Activated CD4-positive, alpha-beta memory T cell treated with anti-CD3 and anti-CD28 coated beads for 36 hours (primary cell): ENCODE data around the gene SYNGR2. TPM values are rescaled to one million over a fixed set of nuclear protein-coding genes. Genes with fewer than 3 reads are reported as not detected.
A peak's percentile ranks its signal among the peaks of the same experiment; 100 is the strongest.

Experiments used
- CTCF ChIA-PET: fragments of 350-600 bp; sonication (Branson Sonifier 250); formaldehyde crosslinking; loops from one replicate; lab custom pipeline; 2021; ENCODE audit warnings: antibody characterized with exemption, inconsistent platforms; lab: Charles Lee
- POLR2A ChIA-PET: fragments of 350-600 bp; sonication (Branson Sonifier 250); formaldehyde crosslinking; loops from one replicate; lab custom pipeline; 2021; ENCODE audit warnings: antibody characterized with exemption; lab: Charles Lee
- DNase-seq: peaks from one replicate; pipeline ENCODE4 v3.0.0-alpha.2; 2020
- H3K27ac Mint-ChIP-seq: one replicate; pipeline ENCODE4 v1.8.0; 2021; ENCODE audit warnings: mixed read lengths
- H3K27me3 Mint-ChIP-seq: one replicate; pipeline ENCODE4 v1.8.0; 2021; ENCODE audit warnings: mixed read lengths
- H3K36me3 Mint-ChIP-seq: one replicate; pipeline ENCODE4 v1.8.0; 2021; ENCODE audit warnings: mixed read lengths
- H3K4me1 Mint-ChIP-seq: one replicate; pipeline ENCODE4 v1.8.0; 2021; ENCODE audit warnings: low read depth, mixed read lengths
- H3K4me3 Mint-ChIP-seq: one replicate; pipeline ENCODE4 v1.8.0; 2021; ENCODE audit warnings: mild to moderate bottlenecking, mixed read lengths
- H3K9me3 Mint-ChIP-seq: one replicate; pipeline ENCODE4 v1.8.0; 2021; ENCODE audit warnings: mixed read lengths
- intact Hi-C: fragments of 100-400 bp; cut with micrococcal nuclease; formaldehyde crosslinking; loops from one replicate; pipeline ENCODE4 v1.15.1; 2023
- total RNA-seq, 2 experiments: library from RNA; stranded (reverse); gene quantifications; one replicate each; pipeline ENCODE4 v1.2.3, GENCODE V29; 2021

The SYNGR2 gene
- total RNA-seq, 2 experiments from 2014 or later = 79.2 to 87.7 TPM

DNA sequence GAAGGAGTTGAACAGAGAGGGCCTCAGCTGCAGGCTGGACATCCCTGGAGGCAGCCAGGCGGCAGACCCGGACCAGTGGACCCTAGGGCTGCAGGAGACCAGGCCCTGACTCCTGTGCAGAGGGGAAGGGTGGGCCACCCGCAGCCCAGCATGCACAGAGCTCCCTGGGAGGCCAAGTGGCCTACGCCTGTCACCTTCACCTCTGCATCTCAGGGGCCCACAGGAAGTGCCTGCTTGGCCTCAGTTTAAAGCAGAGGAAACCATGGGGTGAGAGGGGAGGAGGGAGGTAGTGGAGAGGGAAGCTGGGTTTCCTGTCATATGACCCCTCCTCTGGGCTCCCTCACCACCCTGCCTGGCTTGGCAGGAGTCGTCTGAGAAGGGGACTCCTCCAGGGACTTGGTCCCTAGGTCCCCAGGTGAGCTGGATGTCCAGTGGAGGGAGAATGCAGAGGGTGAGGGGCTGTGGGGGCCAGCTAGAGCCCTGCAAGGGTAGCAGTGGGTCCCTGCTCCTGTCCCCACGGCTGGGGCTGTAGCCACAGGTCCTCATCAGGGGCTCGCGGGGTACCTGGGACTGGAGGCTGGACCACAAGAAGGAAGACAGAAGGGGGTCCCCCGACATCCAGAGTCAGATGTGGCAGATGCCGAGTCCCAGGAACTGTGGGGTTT is 37.8 kb upstream of the SYNGR2 start, which contains the start of gene TMC8:
TSS of gene TMC8 (plus strand) at position 335 of the 665 bp plus-strand sequence. CDS start 818 bp downstream, outside the sequence.
- Mint-ChIP-seq H3K4me3 (peak within 1 kb of the TSS; percentile 97), H3K36me3 (peaks cover 51% of the 10 kb centered on the region), H3K27me3 (no peaks in the 10 kb centered on the region), H3K27ac (peak within 1 kb of the TSS; percentile 95), H3K4me1 (peaks cover 51% of the 10 kb centered on the region), H3K9me3 (no peaks in the 10 kb centered on the region)
- peak; percentile 89 for DNase-seq
- intact Hi-C loops = loop anchor here (1.0 to 5.0 kb wide), 3 partner anchors 10 to 57 kb away; partner anchors contain the start of genes AFMID, SYNGR2 and TK1
- CTCF ChIA-PET = interaction anchor here (1.0 to 2.2 kb wide), 8 partner anchors 8 to 45 kb away, joined by 3 to 15 read pairs (median 4); no protein-coding TSS in a partner anchor
- POLR2A ChIA-PET = interaction anchor here (0.7 to 1.6 kb wide), 6 partner anchors 8 to 172 kb away, joined by 3 to 5 read pairs (median 4); partner anchors contain the start of gene TNRC6C

DNA sequence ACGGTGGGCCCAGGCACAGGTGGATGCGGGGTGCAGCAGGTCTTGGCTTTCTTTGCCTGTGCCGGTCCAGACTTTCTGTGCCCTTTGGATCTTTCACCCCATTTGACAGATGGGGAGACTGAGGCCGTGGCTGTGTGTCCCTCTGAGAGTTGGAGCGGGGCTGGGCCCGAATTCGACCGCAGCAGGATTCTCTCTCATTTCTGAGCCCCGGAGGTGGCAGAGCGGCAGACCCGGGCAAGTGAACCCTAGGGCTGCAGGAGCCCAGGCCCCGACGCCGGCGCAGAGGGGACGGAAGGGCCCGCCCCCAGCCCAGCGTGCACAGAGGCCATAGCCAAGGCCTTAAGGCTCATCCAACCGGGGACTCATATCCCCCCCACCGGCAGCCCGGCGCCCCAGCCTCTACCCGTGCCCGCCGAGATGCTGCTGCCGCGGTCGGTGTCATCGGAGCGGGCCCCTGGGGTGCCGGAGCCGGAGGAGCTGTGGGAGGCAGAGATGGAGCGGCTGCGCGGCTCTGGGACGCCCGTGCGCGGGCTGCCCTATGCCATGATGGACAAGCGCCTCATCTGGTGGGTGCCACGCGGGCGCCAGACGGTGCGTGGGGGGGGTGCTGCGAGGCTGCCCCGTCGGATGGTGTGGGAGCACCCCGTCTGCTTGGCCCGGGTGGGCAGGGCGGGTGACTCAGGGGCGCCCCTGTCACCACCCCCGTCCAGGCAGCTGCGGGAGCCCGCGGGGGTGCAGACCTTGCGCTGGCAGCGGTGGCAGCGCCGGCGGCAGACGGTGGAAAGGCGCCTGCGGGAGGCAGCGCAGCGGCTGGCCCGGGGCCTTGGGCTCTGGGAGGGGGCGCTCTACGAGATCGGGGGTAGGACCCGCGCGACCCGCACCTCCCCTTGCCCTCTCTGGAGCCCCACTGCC is 37.0 kb upstream of the SYNGR2 start:
- H3K9me3 Mint-ChIP-seq = no peaks in the 10 kb centered on the region

GRCh38 chr17:78132084-78132676 is 36.2 kb upstream of the SYNGR2 start:
- Mint-ChIP-seq H3K9me3 (no peaks in the 10 kb centered on the region), H3K27me3 (no peaks in the 10 kb centered on the region), H3K27ac (peak overlapping the region; percentile 54), H3K4me1 (peaks cover 58% of the 10 kb centered on the region), H3K36me3 (peaks cover 58% of the 10 kb centered on the region), H3K4me3 (peak overlapping the region; percentile 65)
- DNase-seq = peak; percentile 78
- ChIA-PET CTCF (interaction anchor here (0.7 to 6.6 kb wide), 4 partner anchors 9 to 47 kb away, joined by 3 to 99 read pairs (median 4); partner anchors contain the start of gene TMC6), POLR2A (interaction anchor here (1.1 to 1.6 kb wide), 2 partner anchors 10 to 37 kb away, joined by 3 to 5 read pairs; no protein-coding TSS in a partner anchor)
- intact Hi-C loops = loop anchor here (5.0 kb wide), 2 partner anchors 35 to 55 kb away; partner anchors contain the start of genes AFMID, SYNGR2 and TK1

More for the DNA sequence above, 37.0 kb upstream of the SYNGR2 start:
- ChIA-PET CTCF (interaction anchor here (0.7 to 2.2 kb wide), 7 partner anchors 9 to 46 kb away, joined by 3 to 15 read pairs (median 4); no protein-coding TSS in a partner anchor), POLR2A (interaction anchor here (1.1 to 1.6 kb wide), 3 partner anchors 10 to 173 kb away, joined by 3 to 5 read pairs (median 4); partner anchors contain the start of gene TNRC6C)
- H3K4me1 Mint-ChIP-seq = peaks cover 54% of the 10 kb centered on the region
- no peaks in the 10 kb centered on the region for H3K27me3 Mint-ChIP-seq
- intact Hi-C loops = loop anchor here (5.0 kb wide), 2 partner anchors 36 to 56 kb away; partner anchors contain the start of genes AFMID, SYNGR2 and TK1
- H3K4me3 Mint-ChIP-seq = peak overlapping the region; percentile 97
- H3K36me3 Mint-ChIP-seq = peaks cover 55% of the 10 kb centered on the region
- H3K27ac Mint-ChIP-seq = peak overlapping the region; percentile 95
- DNase-seq = peak; percentile 69

GRCh38 chr17:78132767-78133178 is 35.6 kb upstream of the SYNGR2 start:
- H3K27me3 Mint-ChIP-seq = no peaks in the 10 kb centered on the region
- POLR2A ChIA-PET = interaction anchor here (1.5 kb wide), 2 partner anchors 10 to 54 kb away, joined by 3 to 7 read pairs; partner anchors contain the start of genes AFMID and TK1
- H3K4me3 Mint-ChIP-seq = peak overlapping the region; percentile 65
- H3K27ac Mint-ChIP-seq = peak overlapping the region; percentile 54
- peaks cover 63% of the 10 kb centered on the region for H3K4me1 Mint-ChIP-seq
- peaks cover 57% of the 10 kb centered on the region for H3K36me3 Mint-ChIP-seq
- no peaks in the 10 kb centered on the region for H3K9me3 Mint-ChIP-seq
- DNase-seq = no peak
- intact Hi-C loops = loop anchor here (5.0 kb wide), 2 partner anchors 35 to 55 kb away; partner anchors contain the start of genes AFMID, SYNGR2 and TK1
- CTCF ChIA-PET = interaction anchor here (1.1 to 6.6 kb wide), 3 partner anchors 9 to 19 kb away, joined by 5 to 99 read pairs (median 60); partner anchors contain the start of gene TMC6

GRCh38 chr17:78133179-78133951 is 35.0 kb upstream of the SYNGR2 start:
- peak overlapping the region; percentile 65 for H3K4me3 Mint-ChIP-seq
- no peaks in the 10 kb centered on the region for H3K9me3 Mint-ChIP-seq
- DNase-seq = no peak
- ChIA-PET POLR2A (interaction anchor here (0.9 to 1.8 kb wide), 4 partner anchors 8 to 53 kb away, joined by 3 to 7 read pairs (median 5); partner anchors contain the start of genes AFMID and TK1), CTCF (interaction anchor here (1.0 to 6.6 kb wide), 10 partner anchors 9 to 289 kb away, joined by 3 to 99 read pairs (median 7); partner anchors contain the start of genes AFMID, TK1 and TMC6)
- intact Hi-C loops = loop anchor here (5.0 kb wide), 2 partner anchors 34 to 54 kb away; partner anchors contain the start of genes AFMID, SYNGR2 and TK1
- peak overlapping the region; percentile 54 for H3K27ac Mint-ChIP-seq
- peaks cover 56% of the 10 kb centered on the region for H3K36me3 Mint-ChIP-seq
- H3K4me1 Mint-ChIP-seq = peaks cover 68% of the 10 kb centered on the region
- no peaks in the 10 kb centered on the region for H3K27me3 Mint-ChIP-seq

DNA sequence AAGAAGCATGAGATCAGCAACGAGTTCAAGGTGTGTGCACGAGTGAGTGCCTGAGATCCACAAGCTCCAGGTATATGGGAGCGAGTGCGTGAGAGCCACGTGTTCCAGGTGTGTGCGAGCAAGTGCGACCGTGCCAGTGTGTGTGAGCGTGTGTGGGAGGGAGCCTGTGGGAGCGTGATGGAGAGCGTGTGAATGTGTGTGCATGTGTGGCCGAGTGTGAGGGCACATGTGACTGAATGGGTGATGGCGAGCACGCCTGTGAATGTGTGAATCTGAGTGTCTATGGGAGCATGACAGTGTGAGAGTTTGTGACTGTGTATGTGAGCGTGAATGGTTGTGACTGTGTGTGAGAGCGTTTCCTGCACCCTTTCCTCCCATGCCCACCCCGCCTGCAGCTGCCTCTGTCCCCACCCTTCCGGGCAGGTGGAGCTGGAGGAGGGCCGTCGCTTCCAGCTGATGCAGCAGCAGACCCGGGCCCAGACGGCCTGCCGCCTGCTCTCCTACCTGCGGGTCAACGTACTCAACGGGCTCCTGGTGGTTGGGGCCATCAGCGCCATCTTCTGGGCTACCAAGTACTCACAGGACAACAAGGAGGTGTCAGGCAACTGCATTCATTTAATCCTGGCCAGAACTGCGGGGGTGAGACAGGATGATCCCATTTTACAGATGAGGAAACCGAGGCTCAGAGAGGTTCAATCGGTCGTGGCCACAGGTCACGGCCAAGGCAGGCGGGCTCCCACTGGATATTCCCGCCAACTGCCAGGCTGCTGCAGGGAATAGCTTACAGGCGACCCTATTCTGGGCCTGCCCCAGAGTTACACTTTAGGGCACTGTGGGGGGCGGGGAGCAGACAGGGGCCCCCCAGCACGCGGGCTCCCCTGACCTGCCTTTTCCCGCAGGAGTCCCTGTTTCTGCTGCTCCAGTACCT is 34.1 kb upstream of the SYNGR2 start:
- Mint-ChIP-seq H3K27ac (peak overlapping the region; percentile 54), H3K27me3 (no peaks in the 10 kb centered on the region), H3K4me3 (peak overlapping the region; percentile 65), H3K36me3 (peaks cover 58% of the 10 kb centered on the region), H3K4me1 (peaks cover 70% of the 10 kb centered on the region), H3K9me3 (no peaks in the 10 kb centered on the region)
- POLR2A ChIA-PET = interaction anchor here (0.9 to 1.8 kb wide), 5 partner anchors 8 to 52 kb away, joined by 3 to 7 read pairs (median 3); partner anchors contain the start of genes AFMID and TK1
- intact Hi-C loops = loop anchor here (1.0 to 5.0 kb wide), 4 partner anchors 13 to 53 kb away; partner anchors contain the start of genes AFMID, SYNGR2 and TK1
- CTCF ChIA-PET = interaction anchor here (1.0 to 6.6 kb wide), 13 partner anchors 8 to 288 kb away, joined by 3 to 99 read pairs (median 5); partner anchors contain the start of genes AFMID, TK1 and TMC6
- DNase-seq = peak; percentile 87

- intact Hi-C loops = loop anchor here (1.0 to 5.0 kb wide), 4 partner anchors 14 to 52 kb away; partner anchors contain the start of genes AFMID, SYNGR2 and TK1
- no peaks in the 10 kb centered on the region for H3K9me3 Mint-ChIP-seq
- no peaks in the 10 kb centered on the region for H3K27me3 Mint-ChIP-seq
- ChIA-PET CTCF (interaction anchor here (0.9 to 6.6 kb wide), 12 partner anchors 10 to 287 kb away, joined by 3 to 99 read pairs (median 6); partner anchors contain the start of genes AFMID, TK1 and TMC6), POLR2A (interaction anchor here (0.6 to 1.8 kb wide), 5 partner anchors 10 to 34 kb away, joined by 3 to 7 read pairs (median 3); partner anchors contain the start of gene SYNGR2)
- H3K36me3 Mint-ChIP-seq = peaks cover 61% of the 10 kb centered on the region
- no peak for DNase-seq
- H3K4me3 Mint-ChIP-seq = no peak overlapping the region
- peaks cover 67% of the 10 kb centered on the region for H3K4me1 Mint-ChIP-seq
- peak overlapping the region; percentile 5 for H3K27ac Mint-ChIP-seq
Observed at GRCh38 chr17:78134899-78135385, 33.4 kb upstream of the SYNGR2 start.

DNA sequence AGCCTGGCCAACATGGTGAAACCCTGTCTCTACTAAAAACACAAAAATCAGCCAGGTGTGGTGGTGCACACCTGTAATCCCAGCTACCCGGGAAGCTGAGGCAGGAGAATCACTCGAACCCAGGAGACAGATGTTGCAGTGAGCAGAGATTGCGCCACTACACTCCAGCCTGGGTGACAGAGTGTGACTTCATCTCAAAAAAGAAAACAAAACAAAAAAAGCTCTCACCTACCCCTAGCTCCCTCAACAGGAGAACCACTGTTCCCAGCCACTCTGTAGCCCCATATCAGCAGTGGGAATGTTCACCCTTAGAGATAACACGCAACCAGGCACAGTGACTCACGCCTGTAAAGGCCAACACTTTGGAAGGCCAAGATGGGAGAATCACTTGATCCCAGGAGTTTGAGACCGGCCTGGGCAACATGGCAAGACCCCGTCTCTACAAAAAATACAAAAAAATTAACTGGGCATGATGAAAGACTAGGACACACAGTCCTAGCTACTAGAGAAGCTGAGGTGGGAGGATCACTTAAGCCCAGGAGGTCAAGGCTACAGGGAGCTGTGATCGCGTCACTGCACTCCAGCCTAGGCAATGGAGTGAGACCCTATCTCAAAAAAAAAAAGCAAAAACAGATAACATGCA is 32.4 kb upstream of the SYNGR2 start:
- no peaks in the 10 kb centered on the region for H3K27me3 Mint-ChIP-seq
- peak overlapping the region; percentile 57 for H3K27ac Mint-ChIP-seq
- H3K4me3 Mint-ChIP-seq = no peak overlapping the region
- DNase-seq = no peak
- intact Hi-C loops = no loop called here
- H3K36me3 Mint-ChIP-seq = peaks cover 61% of the 10 kb centered on the region
- ChIA-PET POLR2A (interaction anchor here (0.9 to 1.5 kb wide), 4 partner anchors 15 to 41 kb away, joined by 3 to 5 read pairs (median 3); partner anchors contain the start of gene SYNGR2), CTCF (interaction anchor here (0.9 to 6.6 kb wide), 8 partner anchors 9 to 115 kb away, joined by 3 to 99 read pairs (median 6); partner anchors contain the start of gene TMC6)
- H3K9me3 Mint-ChIP-seq = no peaks in the 10 kb centered on the region
- H3K4me1 Mint-ChIP-seq = peaks cover 65% of the 10 kb centered on the region
